Measurements from ENCODE around the gene LUZP1. TPM values are rescaled to one million over a fixed set of nuclear protein-coding genes. Genes with fewer than 3 reads are reported as not detected.

LUZP1 gene
- total RNA-seq, 1 donor from 2014 or later, result 27.1 TPM

DNA sequence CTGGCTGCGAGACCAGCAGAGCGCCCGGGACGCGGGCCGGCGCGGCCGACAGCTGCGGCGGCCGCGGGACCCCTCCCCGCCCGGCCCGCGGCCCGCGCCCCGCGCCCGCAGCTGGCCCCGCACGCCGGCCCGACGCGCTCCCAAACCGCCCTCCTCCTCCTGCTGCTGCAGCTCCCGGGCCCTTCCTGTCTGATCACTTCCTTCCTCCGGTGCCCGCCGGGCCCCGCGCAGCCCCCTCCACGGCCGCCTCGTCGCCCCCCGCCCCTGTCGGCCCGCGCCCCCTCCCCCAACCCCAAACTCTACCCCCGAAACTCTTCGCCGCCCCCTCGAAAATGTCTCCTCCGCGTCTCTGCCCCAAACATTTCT lies 594 bp downstream of the LUZP1 start:
- no peaks in the 10 kb centered on the region for H3K27me3 ChIP-seq (ENCODE audit: control insufficient read depth, insufficient read depth, low read length)
- peak overlapping the region; percentile 91 for H3K4me3 ChIP-seq (ENCODE audit: low read depth, low read length)
- H3K36me3 ChIP-seq (ENCODE audit: control insufficient read depth, insufficient read depth, low read length), result no peaks in the 10 kb centered on the region
- TF ChIP-seq, protein P1, sequence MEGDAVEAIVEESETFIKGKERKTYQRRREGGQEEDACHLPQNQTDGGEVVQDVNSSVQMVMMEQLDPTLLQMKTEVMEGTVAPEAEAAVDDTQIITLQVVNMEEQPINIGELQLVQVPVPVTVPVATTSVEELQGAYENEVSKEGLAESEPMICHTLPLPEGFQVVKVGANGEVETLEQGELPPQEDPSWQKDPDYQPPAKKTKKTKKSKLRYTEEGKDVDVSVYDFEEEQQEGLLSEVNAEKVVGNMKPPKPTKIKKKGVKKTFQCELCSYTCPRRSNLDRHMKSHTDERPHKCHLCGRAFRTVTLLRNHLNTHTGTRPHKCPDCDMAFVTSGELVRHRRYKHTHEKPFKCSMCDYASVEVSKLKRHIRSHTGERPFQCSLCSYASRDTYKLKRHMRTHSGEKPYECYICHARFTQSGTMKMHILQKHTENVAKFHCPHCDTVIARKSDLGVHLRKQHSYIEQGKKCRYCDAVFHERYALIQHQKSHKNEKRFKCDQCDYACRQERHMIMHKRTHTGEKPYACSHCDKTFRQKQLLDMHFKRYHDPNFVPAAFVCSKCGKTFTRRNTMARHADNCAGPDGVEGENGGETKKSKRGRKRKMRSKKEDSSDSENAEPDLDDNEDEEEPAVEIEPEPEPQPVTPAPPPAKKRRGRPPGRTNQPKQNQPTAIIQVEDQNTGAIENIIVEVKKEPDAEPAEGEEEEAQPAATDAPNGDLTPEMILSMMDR (IDR thresholded peaks at IDR 0.05; ENCODE audit: insufficient read depth, low read length, poor library complexity, severe bottlenecking), result no peak
- DNase-seq (ENCODE audit: low read depth), result no peak

DNA sequence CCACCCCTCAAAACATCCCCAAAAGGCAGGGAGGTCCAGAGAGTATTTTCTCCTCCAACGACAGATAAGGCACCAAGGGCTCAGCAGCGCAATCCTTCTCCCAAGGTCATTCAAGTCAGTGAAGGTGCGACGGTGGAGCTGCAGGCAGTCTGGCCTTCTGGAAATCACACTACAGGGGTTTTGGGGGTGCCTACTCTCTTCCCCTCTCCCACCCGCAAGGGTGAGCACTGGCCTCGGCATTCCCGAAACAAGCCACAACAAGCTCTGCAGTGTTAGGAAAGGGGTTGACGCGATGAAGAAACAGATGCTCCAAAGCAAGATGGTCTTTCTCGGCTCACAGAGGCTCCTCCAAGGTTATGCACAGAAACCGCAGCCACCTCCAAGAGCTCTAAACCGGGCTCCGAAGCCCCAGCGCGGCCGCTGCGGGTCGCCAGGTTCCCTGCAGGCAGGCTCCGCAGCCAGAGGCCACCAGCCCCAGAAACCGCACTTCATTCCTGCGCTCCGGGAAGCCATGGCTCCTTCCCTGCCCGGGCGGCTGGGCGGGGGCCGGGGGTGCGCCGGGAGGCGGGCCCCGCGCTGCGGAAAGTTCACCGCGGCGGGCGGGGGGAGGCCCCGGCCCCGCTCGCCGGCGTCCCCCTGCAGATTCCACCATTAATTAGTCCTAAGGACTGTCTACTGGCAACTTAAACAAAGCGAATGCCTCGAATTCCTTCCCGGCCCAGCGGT lies 1.1 kb downstream of the LUZP1 start:
- H3K27me3 ChIP-seq (ENCODE audit: control insufficient read depth, insufficient read depth, low read length), result no peaks in the 10 kb centered on the region
- H3K36me3 ChIP-seq (ENCODE audit: control insufficient read depth, insufficient read depth, low read length), result no peaks in the 10 kb centered on the region
- no peak for DNase-seq (ENCODE audit: low read depth)
- TF ChIP-seq, protein P1 (IDR thresholded peaks at IDR 0.05; ENCODE audit: insufficient read depth, low read length, poor library complexity, severe bottlenecking), result no peak
- peak overlapping the region; percentile 91 for H3K4me3 ChIP-seq (ENCODE audit: low read depth, low read length)

DNA sequence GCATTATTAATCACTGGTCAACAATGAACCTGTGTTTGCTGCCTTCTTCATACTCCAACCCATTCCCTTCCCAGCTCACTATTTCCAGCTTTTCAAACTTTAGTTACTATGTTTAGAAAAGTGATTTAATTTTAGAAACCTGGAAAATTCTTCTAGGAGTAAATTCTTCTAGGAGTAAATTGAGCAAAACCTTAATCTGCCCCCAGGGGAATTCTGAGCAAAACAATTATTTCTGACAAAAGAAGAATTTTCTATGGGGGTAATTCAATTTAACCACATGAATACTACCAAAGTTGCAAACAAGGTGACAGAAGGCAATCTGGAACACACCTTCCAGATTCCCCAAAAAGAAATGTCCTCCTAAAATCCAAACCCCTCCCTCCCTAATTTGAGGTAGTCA lies 1.8 kb downstream of the LUZP1 start:
- no peak for DNase-seq (ENCODE audit: low read depth)
- H3K4me3 ChIP-seq (ENCODE audit: low read depth, low read length), result peak overlapping the region; percentile 91
- H3K36me3 ChIP-seq (ENCODE audit: control insufficient read depth, insufficient read depth, low read length), result no peaks in the 10 kb centered on the region
- H3K27me3 ChIP-seq (ENCODE audit: control insufficient read depth, insufficient read depth, low read length), result no peaks in the 10 kb centered on the region
- TF ChIP-seq, protein P1 (IDR thresholded peaks at IDR 0.05; ENCODE audit: insufficient read depth, low read length, poor library complexity, severe bottlenecking), result no peak

DNA sequence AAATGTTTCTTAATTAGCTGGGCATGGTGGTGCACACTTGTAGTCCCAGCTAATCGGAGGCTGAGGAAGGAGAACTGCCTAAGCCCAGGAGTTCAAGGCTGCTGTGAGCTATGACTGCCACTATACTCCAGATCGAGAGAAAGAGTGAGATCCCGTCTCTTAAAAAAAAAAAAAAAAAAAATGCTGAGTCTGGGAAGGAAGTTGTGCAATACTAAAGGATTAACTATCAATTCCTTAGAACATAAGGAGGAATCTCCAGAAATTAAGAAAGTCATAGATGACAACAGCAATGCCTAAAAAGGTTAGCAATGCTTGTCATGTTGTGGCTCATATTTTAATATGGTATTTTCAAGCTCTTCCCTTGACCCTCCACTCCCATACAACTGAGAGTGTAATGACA lies 5.3 kb downstream of the LUZP1 start:
- no peaks in the 10 kb centered on the region for H3K36me3 ChIP-seq (ENCODE audit: control insufficient read depth, insufficient read depth, low read length)
- TF ChIP-seq, protein P1 (IDR thresholded peaks at IDR 0.05; ENCODE audit: insufficient read depth, low read length, poor library complexity, severe bottlenecking), result no peak
- no peak overlapping the region for H3K4me3 ChIP-seq (ENCODE audit: low read depth, low read length)
- no peak for DNase-seq (ENCODE audit: low read depth)
- H3K27me3 ChIP-seq (ENCODE audit: control insufficient read depth, insufficient read depth, low read length), result no peaks in the 10 kb centered on the region

DNA sequence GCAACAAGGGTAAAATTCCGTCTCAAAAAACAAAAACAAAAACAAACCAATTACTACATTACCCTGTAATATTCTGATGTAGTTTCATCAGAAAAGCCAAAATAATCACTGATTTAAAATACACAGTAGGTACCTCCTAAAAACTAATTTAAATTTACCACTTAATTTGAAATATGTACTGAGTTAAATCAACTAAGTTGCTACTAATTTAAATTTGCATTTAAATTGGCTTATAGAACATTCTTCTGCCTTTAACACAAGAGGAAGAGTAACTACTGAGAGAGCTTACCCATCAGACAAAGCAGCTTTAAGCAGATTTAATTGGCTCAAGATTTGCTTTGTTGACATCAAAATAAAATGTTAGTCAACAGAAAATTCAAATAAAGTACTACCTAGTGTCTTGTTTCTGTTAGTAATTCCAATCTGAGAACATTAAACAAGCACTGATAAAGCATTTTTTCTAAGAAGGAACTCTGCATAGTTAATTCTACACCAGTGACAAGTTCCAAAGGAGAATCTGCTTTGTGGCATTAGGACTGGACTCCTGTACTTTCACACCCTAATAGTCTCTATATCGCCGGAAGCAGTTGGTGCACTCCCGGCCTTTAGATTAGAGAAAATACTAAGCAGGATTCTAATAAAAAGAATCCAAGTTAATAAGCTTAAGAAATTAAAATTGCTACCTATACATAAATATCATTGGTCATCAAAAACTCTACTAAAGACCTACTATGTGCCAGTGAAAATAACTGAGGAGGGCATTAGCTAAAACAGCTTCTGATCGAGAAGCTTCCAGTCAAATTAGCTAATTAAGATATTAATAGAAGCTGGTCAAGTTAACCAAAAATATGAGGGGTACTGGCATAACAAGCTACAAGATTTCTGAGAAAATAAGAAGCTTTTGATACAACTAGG lies 8.4 kb downstream of the LUZP1 start:
- no peak for DNase-seq (ENCODE audit: low read depth)
- no peaks in the 10 kb centered on the region for H3K36me3 ChIP-seq (ENCODE audit: control insufficient read depth, insufficient read depth, low read length)
- H3K4me3 ChIP-seq (ENCODE audit: low read depth, low read length), result no peak overlapping the region
- no peaks in the 10 kb centered on the region for H3K27me3 ChIP-seq (ENCODE audit: control insufficient read depth, insufficient read depth, low read length)
- TF ChIP-seq, protein P1 (IDR thresholded peaks at IDR 0.05; ENCODE audit: insufficient read depth, low read length, poor library complexity, severe bottlenecking), result no peak

Data from kidney epithelial cell (primary cell).